HG03159 (cell line): ENCODE data around the gene DUXB.

Experiments
- ATAC-seq: cut with Tn5 transposase; IDR thresholded peaks from one replicate; pipeline ENCODE4 v1.9.1; 2021; ENCODE audit warnings: mild to moderate bottlenecking, moderate library complexity; ENCODE audit not compliant: unreplicated experiment

DUXB gene

DNA sequence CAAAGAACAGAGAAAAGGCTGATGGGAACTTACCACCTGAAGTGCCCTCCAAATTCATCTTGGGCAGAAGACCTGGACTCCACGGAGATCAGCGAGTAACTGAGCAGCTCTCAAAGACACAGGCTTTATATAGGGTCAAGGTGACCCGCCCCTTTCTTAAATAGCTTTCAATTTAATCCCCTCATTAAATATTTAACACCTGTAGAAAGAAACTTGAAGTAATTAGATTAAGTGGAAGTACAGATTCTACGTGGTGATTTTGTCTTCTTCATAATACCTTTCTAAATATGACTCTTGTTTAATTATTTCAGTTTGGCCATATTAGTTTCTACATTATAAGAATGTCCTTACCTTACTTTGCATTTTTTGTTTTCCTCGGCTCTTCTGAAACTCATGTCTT is at the start of gene DUXB:
DUXB (minus strand) TSS at position 101 of the 400 bp plus-strand sequence; CDS start at position 58, 43 bp downstream.
- no peak for ATAC-seq

- ATAC-seq: no peak
Observed at GRCh38 chr16:75750528-75750927, 49.3 kb upstream of the DUXB start.

- ATAC-seq: no peak
Observed at GRCh38 chr16:75746359-75746758, 45.1 kb upstream of the DUXB start.

DNA sequence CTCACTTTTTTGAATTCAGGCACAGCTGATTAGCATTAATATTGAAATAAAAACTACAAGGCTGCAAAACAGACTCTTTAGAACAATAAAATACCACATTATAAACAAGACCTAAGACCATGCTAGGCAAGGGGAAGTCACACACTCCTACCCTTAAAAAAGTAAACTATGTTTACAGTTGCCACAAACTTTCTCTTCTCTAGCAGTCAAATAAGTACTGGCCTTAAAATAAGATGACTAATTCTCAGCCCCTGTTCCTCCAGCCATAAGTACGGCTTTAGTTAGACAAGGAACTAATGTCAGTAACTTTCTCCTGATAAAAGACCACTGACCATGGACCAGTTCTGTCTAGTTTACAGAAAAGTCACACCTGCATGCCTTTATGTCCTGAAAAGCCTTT is 44.6 kb upstream of the DUXB start:
- no peak for ATAC-seq

- no peak for ATAC-seq
Observed at GRCh38 chr16:75745242-75745641, 44.0 kb upstream of the DUXB start.

- ATAC-seq: no peak
Observed at GRCh38 chr16:75742424-75743047, 41.3 kb upstream of the DUXB start.

GRCh38 chr16:75733305-75734211 is 32.3 kb upstream of the DUXB start:
- ATAC-seq: no peak

DNA sequence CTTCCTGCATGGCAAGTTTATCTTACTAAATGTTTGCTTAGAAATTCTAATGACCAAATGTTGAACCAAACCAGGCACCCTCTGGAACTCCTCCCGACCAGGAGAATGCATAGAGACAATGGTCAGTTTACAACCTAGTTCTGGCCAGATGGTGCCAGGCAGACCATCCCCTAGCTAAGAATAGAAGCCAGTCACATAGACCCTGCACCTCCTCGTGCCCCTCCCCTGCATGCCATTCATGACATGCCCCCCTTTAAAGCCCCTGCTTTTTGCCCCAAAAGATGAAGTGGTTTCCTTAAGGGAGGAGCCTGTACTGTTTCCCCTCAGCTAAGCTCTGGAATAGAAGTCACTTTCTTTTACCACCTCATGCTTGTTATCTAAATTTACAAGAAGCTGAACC is 31.6 kb upstream of the DUXB start:
- no peak for ATAC-seq

DNA sequence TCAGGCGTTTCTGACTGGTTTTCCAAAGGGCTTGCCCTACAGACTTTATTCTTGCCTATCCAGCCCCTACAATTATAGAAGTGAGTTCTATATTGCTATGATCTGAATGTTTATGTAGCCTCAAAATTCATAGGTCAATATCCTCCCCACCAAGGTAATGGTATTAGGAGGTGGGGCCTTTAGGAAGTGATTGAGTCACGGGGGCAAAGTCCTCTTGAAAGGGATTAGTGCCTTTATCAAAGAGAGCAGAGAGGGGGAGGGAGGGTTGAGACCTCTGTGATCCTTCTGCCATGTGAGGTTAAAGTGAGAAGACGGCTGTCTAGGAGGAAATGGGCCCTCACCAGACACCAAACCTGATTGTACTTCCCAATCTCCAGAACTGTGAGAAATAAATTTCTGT is 26.0 kb upstream of the DUXB start:
- no peak for ATAC-seq

GRCh38 chr16:75726390-75726789 is 25.1 kb upstream of the DUXB start, which contains the start of gene CPHXL:
CPHXL (minus strand) TSS chr16:75726490; CDS start chr16:75726442, 48 bp downstream.
- no peak for ATAC-seq

GRCh38 chr16:75718452-75718851 is 17.2 kb upstream of the DUXB start:
- no peak for ATAC-seq

DNA sequence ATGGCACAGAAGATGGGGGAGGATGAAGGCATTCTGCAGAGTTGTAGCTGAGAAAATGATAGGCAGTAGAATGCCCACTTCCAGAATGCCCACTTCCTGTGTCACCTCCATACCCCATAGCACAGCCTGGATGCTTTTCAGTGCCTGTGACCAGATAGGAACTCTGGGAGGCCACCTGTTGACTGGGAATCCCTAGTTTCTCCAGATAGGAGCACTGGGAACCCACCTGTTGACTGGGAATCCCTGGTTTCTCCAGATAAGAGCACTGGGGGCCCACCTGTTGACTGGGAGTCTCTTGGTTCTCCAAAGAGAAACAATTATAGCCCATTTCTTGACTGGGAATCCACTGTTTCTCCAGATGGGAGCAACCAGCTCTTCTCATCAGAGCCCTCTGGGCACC is 13.4 kb upstream of the DUXB start:
- no peak for ATAC-seq

GRCh38 chr16:75710344-75710743 is 9.1 kb upstream of the DUXB start:
- no peak for ATAC-seq

GRCh38 chr16:75703306-75703705 is 2.0 kb upstream of the DUXB start:
- no peak for ATAC-seq

DNA sequence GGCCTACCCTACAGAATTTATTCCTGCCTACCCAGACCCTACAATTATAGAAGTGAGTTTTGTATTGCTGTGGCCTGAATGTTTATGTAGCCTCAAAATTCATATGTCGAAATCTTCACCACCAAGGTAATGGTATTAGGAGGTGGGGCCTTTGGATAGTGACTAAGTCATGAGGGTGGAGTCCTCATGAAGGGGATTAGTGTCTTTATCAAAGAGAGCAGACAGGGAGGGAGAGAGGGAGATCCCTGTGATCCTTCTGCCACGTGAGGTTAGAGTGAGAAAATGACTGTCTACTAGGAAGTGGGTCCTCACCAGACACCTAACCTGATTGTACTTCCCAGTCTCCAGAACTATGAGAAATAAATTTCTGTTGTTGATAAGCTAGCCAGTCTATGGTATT is 981 bp upstream of the DUXB start:
- ATAC-seq: no peak

GRCh38 chr16:75697571-75697970 is 3.7 kb downstream of the DUXB start:
- ATAC-seq: no peak

DNA sequence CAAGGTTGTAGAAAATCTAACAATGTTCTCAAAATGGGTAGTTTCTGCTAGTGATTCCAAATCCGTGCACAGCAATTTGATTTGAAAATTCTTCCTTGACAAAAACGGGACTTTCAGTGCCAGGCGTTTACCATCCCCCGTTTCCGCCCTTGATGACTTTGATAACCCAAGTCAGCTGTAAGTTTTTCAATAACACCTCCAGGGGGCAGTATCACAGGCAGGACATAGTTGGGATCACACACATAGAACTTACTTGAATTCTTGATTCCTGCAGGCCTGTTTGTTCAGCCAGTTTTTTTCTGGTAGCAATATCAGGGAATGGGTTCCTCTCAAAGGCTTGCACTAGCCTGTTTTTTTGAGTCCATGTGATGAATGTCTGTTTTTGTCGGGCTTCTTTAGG is 5.6 kb downstream of the DUXB start:
- ATAC-seq: no peak

GRCh38 chr16:75687361-75687760 is 13.9 kb downstream of the DUXB start:
- no peak for ATAC-seq

DNA sequence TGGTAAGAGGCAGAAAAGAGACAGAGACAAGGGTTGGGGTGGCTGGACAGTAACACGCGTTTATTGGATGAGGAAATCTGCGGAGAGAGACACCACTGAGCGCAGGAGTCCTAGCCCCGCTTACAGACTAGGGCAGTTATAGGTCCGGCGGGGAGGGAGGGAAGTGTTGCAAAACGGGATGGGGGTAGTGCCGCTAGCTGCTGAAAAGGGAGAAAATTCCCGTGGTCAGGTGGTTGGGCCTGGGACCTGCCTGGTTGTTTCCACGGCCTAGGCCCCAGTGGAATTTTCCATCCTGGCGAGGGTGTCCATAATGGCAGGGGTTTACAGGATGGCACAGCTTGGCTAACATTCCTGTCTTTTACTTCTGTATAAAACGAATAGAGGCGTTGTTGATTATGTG is 19.0 kb downstream of the DUXB start:
- no peak for ATAC-seq

GRCh38 chr16:75679366-75679765 is 21.9 kb downstream of the DUXB start:
- ATAC-seq: no peak

DNA sequence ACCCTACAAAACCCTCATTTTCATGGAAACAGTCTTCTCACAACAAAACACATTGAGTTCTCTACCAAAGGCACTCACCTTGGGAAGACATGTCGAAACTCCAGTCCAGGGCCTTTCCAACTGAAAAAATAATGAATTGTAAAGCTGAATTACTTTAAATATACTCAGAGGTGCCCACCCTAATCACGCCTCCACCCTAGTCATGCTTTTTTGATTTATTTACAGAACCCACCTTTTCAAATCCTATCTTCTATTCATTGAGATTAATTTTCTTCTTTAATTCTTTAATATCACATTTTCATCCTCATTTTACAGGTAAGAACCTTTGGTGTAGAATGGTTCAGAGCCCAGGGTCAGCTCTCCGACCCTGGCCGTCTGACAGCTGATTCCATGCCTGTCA is 24.4 kb downstream of the DUXB start, which contains the start of gene CPHXL2:
CPHXL2 (minus strand) TSS at position 101 of the 400 bp plus-strand sequence; CDS start at position 91, 10 bp downstream.
- ATAC-seq: no peak

- ATAC-seq: no peak
Observed at GRCh38 chr16:75667503-75667902, 33.8 kb downstream of the DUXB start.
